ENCODE data around the gene SLC6A13.

SLC6A13 gene

DNA sequence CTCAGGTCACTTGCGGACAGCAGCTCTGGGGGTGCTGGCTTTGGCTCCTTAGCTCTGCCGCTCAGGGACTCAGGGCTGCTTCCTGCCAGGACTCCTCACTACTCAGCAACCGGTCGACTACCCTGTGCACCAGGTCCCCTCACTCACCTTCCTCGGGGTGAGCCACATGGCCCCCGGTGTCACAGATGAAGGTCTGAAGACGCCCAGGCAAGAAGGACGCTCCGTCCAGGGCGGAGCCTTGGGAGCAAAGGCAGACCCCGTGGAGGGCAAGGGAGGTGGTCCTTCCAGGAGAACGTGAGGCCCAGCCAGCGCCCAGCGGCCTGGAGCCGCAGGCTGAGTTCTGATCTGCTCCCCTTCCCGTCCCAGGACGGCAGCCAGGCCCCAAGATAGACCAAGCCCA, 80.7 kb downstream of the SLC6A13 start:
- no peak for TF ChIP-seq ISL1 (CRISPR knock-in tag; IDR thresholded peaks at IDR 0.05)
- no peak for TF ChIP-seq PPARA (CRISPR knock-in tag; IDR thresholded peaks at IDR 0.05; ENCODE audit: borderline replicate concordance)
- TF ChIP-seq RARB (CRISPR knock-in tag; IDR thresholded peaks at IDR 0.05), result no peak
- no peak for TF ChIP-seq ZFP3 (CRISPR knock-in tag; IDR thresholded peaks at IDR 0.05)
- TF ChIP-seq ARNTL (CRISPR knock-in tag; IDR thresholded peaks at IDR 0.05; ENCODE audit: borderline replicate concordance, low read depth), result no peak
- TF ChIP-seq ZNF8 (CRISPR knock-in tag; IDR thresholded peaks at IDR 0.05), result no peak
- TF ChIP-seq SNAI2 (CRISPR knock-in tag; IDR thresholded peaks at IDR 0.05), result no peak
- no peak for TF ChIP-seq BACH2 (CRISPR knock-in tag; IDR thresholded peaks at IDR 0.05; ENCODE audit: borderline replicate concordance)
- TF ChIP-seq ZFP30 (CRISPR knock-in tag; IDR thresholded peaks at IDR 0.05), result no peak
- no peak for TF ChIP-seq ZNF70 (CRISPR knock-in tag; IDR thresholded peaks at IDR 0.05)
- no peak for ATAC-seq

DNA sequence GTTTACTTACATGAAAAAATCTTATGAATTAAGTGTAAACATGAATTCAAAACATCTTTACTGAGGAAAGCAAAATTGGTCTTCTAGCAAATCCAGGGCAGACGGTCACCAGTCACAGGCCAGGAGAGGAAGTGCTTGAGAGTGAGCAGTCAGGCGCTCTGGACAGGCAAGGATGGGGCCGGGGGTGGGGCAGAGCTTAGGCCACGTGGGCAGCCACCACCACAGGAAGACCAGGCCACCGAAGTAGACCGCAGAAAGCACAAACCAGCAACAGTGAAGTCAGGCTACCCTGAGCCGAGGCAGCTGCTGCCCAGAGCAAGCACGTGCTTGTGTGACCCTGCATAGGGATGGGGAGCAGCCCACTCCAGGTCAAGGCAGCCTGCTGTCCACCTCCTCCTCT, 82.2 kb downstream of the SLC6A13 start:
- TF ChIP-seq CSDC2 (CRISPR knock-in tag; IDR thresholded peaks at IDR 0.05) (no peak), ISL1 (CRISPR knock-in tag; IDR thresholded peaks at IDR 0.05) (no peak), ZNF70 (CRISPR knock-in tag; IDR thresholded peaks at IDR 0.05) (no peak), TOX (CRISPR knock-in tag; IDR thresholded peaks at IDR 0.05; ENCODE audit: borderline replicate concordance) (no peak), GLIS3 (CRISPR knock-in tag; IDR thresholded peaks at IDR 0.05) (no peak), BACH2 (CRISPR knock-in tag; IDR thresholded peaks at IDR 0.05; ENCODE audit: borderline replicate concordance) (no peak), ARNTL (CRISPR knock-in tag; IDR thresholded peaks at IDR 0.05; ENCODE audit: borderline replicate concordance, low read depth) (no peak), SNAI2 (CRISPR knock-in tag; IDR thresholded peaks at IDR 0.05) (no peak), ESRRG (CRISPR knock-in tag; IDR thresholded peaks at IDR 0.05) (no peak)
- TF ChIP-seq, protein P1, sequence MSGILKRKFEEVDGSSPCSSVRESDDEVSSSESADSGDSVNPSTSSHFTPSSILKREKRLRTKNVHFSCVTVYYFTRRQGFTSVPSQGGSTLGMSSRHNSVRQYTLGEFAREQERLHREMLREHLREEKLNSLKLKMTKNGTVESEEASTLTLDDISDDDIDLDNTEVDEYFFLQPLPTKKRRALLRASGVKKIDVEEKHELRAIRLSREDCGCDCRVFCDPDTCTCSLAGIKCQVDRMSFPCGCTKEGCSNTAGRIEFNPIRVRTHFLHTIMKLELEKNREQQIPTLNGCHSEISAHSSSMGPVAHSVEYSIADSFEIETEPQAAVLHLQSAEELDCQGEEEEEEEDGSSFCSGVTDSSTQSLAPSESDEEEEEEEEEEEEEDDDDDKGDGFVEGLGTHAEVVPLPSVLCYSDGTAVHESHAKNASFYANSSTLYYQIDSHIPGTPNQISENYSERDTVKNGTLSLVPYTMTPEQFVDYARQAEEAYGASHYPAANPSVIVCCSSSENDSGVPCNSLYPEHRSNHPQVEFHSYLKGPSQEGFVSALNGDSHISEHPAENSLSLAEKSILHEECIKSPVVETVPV (CRISPR knock-in tag; IDR thresholded peaks at IDR 0.05), result no peak
- TF ChIP-seq, protein P2, sequence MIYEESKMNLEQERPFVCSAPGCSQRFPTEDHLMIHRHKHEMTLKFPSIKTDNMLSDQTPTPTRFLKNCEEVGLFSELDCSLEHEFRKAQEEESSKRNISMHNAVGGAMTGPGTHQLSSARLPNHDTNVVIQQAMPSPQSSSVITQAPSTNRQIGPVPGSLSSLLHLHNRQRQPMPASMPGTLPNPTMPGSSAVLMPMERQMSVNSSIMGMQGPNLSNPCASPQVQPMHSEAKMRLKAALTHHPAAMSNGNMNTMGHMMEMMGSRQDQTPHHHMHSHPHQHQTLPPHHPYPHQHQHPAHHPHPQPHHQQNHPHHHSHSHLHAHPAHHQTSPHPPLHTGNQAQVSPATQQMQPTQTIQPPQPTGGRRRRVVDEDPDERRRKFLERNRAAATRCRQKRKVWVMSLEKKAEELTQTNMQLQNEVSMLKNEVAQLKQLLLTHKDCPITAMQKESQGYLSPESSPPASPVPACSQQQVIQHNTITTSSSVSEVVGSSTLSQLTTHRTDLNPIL (CRISPR knock-in tag; IDR thresholded peaks at IDR 0.05; ENCODE audit: low read depth), result no peak
- TF ChIP-seq, protein P3, sequence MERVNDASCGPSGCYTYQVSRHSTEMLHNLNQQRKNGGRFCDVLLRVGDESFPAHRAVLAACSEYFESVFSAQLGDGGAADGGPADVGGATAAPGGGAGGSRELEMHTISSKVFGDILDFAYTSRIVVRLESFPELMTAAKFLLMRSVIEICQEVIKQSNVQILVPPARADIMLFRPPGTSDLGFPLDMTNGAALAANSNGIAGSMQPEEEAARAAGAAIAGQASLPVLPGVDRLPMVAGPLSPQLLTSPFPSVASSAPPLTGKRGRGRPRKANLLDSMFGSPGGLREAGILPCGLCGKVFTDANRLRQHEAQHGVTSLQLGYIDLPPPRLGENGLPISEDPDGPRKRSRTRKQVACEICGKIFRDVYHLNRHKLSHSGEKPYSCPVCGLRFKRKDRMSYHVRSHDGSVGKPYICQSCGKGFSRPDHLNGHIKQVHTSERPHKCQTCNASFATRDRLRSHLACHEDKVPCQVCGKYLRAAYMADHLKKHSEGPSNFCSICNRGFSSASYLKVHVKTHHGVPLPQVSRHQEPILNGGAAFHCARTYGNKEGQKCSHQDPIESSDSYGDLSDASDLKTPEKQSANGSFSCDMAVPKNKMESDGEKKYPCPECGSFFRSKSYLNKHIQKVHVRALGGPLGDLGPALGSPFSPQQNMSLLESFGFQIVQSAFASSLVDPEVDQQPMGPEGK (CRISPR knock-in tag; IDR thresholded peaks at IDR 0.05; ENCODE audit: borderline replicate concordance), result no peak
- TF ChIP-seq, protein P4, sequence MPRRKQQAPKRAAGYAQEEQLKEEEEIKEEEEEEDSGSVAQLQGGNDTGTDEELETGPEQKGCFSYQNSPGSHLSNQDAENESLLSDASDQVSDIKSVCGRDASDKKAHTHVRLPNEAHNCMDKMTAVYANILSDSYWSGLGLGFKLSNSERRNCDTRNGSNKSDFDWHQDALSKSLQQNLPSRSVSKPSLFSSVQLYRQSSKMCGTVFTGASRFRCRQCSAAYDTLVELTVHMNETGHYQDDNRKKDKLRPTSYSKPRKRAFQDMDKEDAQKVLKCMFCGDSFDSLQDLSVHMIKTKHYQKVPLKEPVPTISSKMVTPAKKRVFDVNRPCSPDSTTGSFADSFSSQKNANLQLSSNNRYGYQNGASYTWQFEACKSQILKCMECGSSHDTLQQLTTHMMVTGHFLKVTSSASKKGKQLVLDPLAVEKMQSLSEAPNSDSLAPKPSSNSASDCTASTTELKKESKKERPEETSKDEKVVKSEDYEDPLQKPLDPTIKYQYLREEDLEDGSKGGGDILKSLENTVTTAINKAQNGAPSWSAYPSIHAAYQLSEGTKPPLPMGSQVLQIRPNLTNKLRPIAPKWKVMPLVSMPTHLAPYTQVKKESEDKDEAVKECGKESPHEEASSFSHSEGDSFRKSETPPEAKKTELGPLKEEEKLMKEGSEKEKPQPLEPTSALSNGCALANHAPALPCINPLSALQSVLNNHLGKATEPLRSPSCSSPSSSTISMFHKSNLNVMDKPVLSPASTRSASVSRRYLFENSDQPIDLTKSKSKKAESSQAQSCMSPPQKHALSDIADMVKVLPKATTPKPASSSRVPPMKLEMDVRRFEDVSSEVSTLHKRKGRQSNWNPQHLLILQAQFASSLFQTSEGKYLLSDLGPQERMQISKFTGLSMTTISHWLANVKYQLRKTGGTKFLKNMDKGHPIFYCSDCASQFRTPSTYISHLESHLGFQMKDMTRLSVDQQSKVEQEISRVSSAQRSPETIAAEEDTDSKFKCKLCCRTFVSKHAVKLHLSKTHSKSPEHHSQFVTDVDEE (CRISPR knock-in tag; IDR thresholded peaks at IDR 0.05), result no peak
- ATAC-seq, result no peak

DNA sequence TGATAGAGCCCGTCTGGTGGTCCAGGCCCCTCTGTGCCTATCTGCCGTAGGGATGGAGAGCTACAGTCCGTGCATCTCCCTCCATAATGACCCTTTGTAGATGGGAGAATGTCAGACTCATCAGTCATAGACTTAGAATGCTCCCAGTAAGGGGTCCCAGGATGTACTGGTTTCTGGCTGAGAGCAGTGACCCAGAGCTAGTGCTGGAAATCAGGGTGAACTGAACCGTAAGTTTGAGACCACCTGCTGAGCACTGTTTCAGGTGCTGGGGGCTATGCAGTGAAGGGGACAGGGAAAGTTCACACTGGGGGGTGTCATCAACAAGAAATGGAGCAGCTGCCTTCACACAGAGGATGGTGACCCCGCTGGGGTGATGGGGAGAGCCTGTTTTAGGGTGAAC, 82.8 kb downstream of the SLC6A13 start:
- ATAC-seq, result no peak
- no peak for TF ChIP-seq SNAI2 (CRISPR knock-in tag; IDR thresholded peaks at IDR 0.05)
- TF ChIP-seq, protein P5, sequence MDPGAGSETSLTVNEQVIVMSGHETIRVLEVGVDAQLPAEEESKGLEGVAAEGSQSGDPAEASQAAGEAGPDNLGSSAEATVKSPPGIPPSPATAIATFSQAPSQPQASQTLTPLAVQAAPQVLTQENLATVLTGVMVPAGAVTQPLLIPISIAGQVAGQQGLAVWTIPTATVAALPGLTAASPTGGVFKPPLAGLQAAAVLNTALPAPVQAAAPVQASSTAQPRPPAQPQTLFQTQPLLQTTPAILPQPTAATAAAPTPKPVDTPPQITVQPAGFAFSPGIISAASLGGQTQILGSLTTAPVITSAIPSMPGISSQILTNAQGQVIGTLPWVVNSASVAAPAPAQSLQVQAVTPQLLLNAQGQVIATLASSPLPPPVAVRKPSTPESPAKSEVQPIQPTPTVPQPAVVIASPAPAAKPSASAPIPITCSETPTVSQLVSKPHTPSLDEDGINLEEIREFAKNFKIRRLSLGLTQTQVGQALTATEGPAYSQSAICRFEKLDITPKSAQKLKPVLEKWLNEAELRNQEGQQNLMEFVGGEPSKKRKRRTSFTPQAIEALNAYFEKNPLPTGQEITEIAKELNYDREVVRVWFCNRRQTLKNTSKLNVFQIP (CRISPR knock-in tag; IDR thresholded peaks at IDR 0.05; ENCODE audit: borderline replicate concordance, low read depth), result no peak
- no peak for TF ChIP-seq ZC3H10 (CRISPR knock-in tag; IDR thresholded peaks at IDR 0.05)
- TF ChIP-seq, protein P1 (CRISPR knock-in tag; IDR thresholded peaks at IDR 0.05), result no peak
- no peak for TF ChIP-seq ZNF8 (CRISPR knock-in tag; IDR thresholded peaks at IDR 0.05)
- no peak for TF ChIP-seq BACH2 (CRISPR knock-in tag; IDR thresholded peaks at IDR 0.05; ENCODE audit: borderline replicate concordance)
- TF ChIP-seq ARNTL (CRISPR knock-in tag; IDR thresholded peaks at IDR 0.05; ENCODE audit: borderline replicate concordance, low read depth), result no peak
- no peak for TF ChIP-seq ZFP3 (CRISPR knock-in tag; IDR thresholded peaks at IDR 0.05)
- TF ChIP-seq TOX (CRISPR knock-in tag; IDR thresholded peaks at IDR 0.05; ENCODE audit: borderline replicate concordance), result no peak
- TF ChIP-seq PPARA (CRISPR knock-in tag; IDR thresholded peaks at IDR 0.05; ENCODE audit: borderline replicate concordance), result no peak
- no peak for TF ChIP-seq TCF4 (CRISPR knock-in tag; IDR thresholded peaks at IDR 0.05; ENCODE audit: borderline replicate concordance)
- no peak for TF ChIP-seq CSDC2 (CRISPR knock-in tag; IDR thresholded peaks at IDR 0.05)
- TF ChIP-seq ZNF565 (CRISPR knock-in tag; conservative IDR thresholded peaks at IDR 0.05; ENCODE audit: low read depth), result no peak
- no peak for TF ChIP-seq ISL1 (CRISPR knock-in tag; IDR thresholded peaks at IDR 0.05)
- no peak for TF ChIP-seq RARB (CRISPR knock-in tag; IDR thresholded peaks at IDR 0.05)
- TF ChIP-seq, protein P3 (CRISPR knock-in tag; IDR thresholded peaks at IDR 0.05; ENCODE audit: borderline replicate concordance), result no peak

All from SK-N-SH treated with all-trans-retinoic acid at 6 μM for 48 hours (cell line).